GM12874 (cell line): ENCODE results near the gene DENND6B.

Experiments
- CTCF ChIP-seq: IDR thresholded peaks from 2 replicates; pipeline ENCODE4 v1.5.1; 2011; ENCODE audit warnings: low read depth, mild to moderate bottlenecking, control low read depth, low read length, moderate library complexity; ENCODE audit not compliant: insufficient read depth

Gene DENND6B

GRCh38 chr22:50276143-50276542 lies 50.7 kb downstream of the DENND6B start:
- peak; percentile 91 for TF ChIP-seq CTCF

DNA sequence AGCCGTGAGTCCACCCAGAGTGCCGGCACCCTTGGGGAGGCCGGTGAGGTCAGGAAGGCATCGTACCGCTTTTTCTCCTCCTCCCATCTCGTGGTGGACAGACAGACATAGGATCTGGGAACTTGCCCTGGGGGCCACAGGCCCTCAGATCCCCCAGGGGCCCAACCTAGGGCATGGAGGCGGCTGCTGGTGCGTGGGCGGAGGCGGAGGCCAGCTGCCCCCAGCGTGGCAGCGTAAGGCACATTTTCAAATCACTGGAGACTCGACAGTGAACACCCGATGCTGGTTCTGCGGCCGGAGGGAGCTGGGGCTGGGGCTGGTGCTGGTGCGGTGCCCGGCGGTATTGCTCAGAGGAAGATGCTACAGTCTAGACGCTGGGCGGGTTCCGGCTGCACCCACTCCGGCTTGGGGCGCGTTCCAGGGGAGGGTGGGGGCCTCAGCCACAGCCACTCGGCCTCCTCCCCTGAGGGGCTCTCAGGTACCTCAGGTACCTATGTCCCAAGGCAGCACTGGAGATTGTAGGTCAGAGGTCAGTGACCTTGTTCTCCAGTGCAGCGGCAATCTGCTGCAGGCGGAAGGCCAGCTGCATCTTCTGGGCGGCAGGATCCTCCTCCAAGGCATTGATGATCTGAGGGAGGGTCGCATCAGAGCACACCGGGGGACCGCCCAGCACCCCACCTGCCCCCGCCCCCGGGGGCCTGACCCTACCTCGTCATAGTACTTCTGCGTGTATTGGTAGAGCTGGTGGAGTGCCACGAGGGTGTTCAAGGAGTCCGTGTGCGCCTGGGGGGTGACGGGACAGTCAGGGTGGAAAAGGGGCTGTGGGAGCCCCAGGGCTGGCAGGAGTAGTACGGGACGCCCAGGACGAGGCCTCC lies 51.4 kb downstream of the DENND6B start:
- no peak for TF ChIP-seq CTCF

- TF ChIP-seq CTCF = no peak
Observed at GRCh38 chr22:50274771-50275170, 52.0 kb downstream of the DENND6B start.

- peak; percentile 43; the same call in 1 of the 2 replicates for TF ChIP-seq CTCF
Observed at GRCh38 chr22:50274311-50274710, 52.5 kb downstream of the DENND6B start.

DNA sequence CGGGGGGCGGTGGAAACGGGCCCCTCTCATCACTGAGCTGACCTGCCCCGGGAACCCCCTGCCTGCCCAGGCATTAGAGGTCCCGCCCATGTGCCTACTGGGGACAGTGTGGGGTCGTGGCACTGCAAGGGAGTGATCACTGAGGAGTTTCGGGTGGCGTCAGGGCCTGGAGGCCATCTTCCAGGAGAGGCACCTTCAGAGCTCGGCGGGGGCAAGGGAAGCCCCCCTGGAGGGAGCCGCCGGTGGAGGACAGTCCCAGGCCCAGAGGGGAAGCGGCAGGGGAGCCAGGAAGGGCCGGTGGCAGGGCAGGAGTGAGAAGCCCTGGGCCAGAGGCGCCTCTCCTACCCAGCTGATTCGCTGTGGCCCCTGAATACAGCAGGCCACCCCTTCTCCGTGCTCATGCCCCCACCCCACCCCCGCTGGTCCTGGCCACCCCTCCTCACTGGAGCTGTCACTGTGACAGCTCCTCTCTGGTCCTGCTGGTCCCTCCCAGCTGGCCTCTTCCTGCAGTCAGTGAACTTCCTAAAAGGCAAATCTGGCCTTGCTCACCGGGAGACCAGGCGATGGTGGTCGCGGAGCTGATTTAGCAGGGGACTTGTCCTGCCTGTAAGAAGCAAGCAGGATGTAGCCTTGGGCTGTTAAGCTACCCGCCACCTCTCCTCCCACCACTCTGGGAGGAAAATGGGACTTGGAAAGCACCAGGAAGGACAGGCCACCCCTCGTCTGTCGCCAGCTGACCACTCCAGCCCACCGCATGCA lies 54.6 kb downstream of the DENND6B start:
- TF ChIP-seq CTCF = no peak

DNA sequence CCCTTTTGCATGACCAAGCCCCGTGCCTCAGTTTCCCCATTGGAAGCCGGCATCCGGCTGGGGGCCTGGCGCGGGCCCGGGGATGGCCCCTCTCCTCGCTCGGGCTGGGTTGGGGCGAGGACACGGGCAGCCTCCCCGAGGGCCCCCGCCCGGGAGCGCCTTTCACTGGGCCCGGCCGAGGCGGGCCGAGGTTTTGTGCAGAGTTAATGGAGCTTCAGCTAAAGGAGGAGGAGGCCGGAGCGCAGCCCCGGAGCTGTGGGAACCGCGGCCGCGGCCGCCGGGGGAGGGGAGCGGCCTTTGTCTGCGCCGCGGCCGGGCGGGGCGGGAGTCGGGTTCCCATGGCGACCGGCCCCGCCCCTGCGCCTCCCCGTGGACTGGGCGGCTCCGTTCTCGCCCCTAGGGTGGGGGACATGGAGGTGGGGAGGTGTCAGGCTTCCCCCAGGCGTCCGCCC lies 55.3 kb downstream of the DENND6B start:
- 0 out of 2 replicates have a peak, but pooled peaks have one; percentile 6 for TF ChIP-seq CTCF

DNA sequence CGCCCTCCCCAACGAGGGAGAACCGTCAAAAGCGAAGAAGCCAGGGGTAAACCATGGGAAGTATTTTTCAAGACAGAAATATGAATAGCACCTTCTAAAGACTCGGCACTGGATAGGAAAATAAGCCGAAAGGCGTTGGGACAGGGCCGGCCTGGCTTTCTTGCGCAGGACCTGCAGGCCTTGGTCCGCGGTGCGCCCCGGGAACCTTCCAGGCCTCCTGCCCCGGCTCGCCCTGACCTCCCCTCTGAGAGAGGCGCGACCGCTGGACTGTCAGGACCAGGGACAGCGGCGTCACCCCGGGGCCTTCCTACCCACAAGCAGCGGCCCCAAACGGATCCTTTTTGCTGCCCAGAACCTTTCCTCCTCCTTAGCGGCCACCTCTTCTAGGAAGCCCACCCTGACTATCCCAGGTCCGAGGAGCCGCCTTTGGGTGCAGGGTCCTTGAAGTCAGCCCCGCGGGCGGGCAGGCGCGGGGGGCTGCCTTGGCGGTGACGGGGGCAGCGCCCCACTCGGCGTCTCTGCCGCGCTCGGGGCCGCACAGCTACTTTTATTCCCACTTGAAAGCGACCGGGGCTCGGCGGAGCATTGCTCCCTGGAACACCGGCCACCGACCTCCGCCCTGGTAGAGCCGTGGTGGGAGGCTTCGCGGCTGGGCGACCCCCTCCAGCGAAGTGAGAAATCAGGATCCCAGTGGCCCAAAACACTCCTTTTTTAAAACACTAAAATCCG lies 56.0 kb downstream of the DENND6B start:
- no peak for TF ChIP-seq CTCF
